Measurements from ENCODE around the gene GNL2.

The GNL2 gene

GRCh38 chr1:37595440-37596181, at the start of gene GNL2:
Gene GNL2, minus strand, starts transcription at chr1:37595937. Its CDS starts 115 bp downstream, at chr1:37595822.
- TF ChIP-seq CTCF (IDR thresholded peaks at IDR 0.05; ENCODE audit: low read length, missing control alignments), result no peak
- peak; percentile 97 for DNase-seq (ENCODE audit: low read depth)
- peak within 1 kb of the TSS; percentile 98 for H3K4me3 ChIP-seq (replicated peaks; ENCODE audit: low read depth, low read length)

GRCh38 chr1:37641059-37641458, 45.3 kb upstream of the GNL2 start:
- no peak for DNase-seq (ENCODE audit: low read depth)
- H3K4me3 ChIP-seq (replicated peaks; ENCODE audit: low read depth, low read length), result no peak overlapping the region
- TF ChIP-seq CTCF (IDR thresholded peaks at IDR 0.05; ENCODE audit: low read length, missing control alignments), result no peak

GRCh38 chr1:37636435-37636834, 40.7 kb upstream of the GNL2 start:
- no peak overlapping the region for H3K4me3 ChIP-seq (replicated peaks; ENCODE audit: low read depth, low read length)
- TF ChIP-seq CTCF (IDR thresholded peaks at IDR 0.05; ENCODE audit: low read length, missing control alignments), result no peak
- no peak for DNase-seq (ENCODE audit: low read depth)

GRCh38 chr1:37634992-37635902, 39.5 kb upstream of the GNL2 start:
- DNase-seq (ENCODE audit: low read depth), result no peak
- no peak for TF ChIP-seq CTCF (IDR thresholded peaks at IDR 0.05; ENCODE audit: low read length, missing control alignments)
- no peak overlapping the region for H3K4me3 ChIP-seq (replicated peaks; ENCODE audit: low read depth, low read length)

GRCh38 chr1:37634244-37634991, 38.7 kb upstream of the GNL2 start, which contains the start of gene RSPO1:
Gene RSPO1, minus strand, starts transcription at chr1:37634892. Its CDS starts 5,231 bp downstream, at chr1:37629661.
- no peak within 1 kb of the TSS for H3K4me3 ChIP-seq (replicated peaks; ENCODE audit: low read depth, low read length)
- DNase-seq (ENCODE audit: low read depth), result peak; percentile 10
- no peak for TF ChIP-seq CTCF (IDR thresholded peaks at IDR 0.05; ENCODE audit: low read length, missing control alignments)

- no peak for DNase-seq (ENCODE audit: low read depth)
- TF ChIP-seq CTCF (IDR thresholded peaks at IDR 0.05; ENCODE audit: low read length, missing control alignments), result no peak
- no peak overlapping the region for H3K4me3 ChIP-seq (replicated peaks; ENCODE audit: low read depth, low read length)
These were observed 38.2 kb upstream of the GNL2 start for GRCh38 chr1:37633938-37634243.
